Measurements from ENCODE around the gene EPB41.
"Not testable (repeated sequence)": the region's sequence is repeated elsewhere in the genome, so short reads cannot be mapped to it uniquely, and the experiment has no call there.

EPB41 gene

GRCh38 chr1:29045663-29046062, 131.3 kb downstream of the EPB41 start:
- H3K9ac ChIP-seq (ENCODE audit: low read depth, low read length); H3K9me3 ChIP-seq (ENCODE audit: control insufficient read depth, insufficient read depth, low read length); H3K36me3 ChIP-seq (ENCODE audit: control insufficient read depth, insufficient read depth, low read length): not testable (repeated sequence)

GRCh38 chr1:29047142-29047541, 132.8 kb downstream of the EPB41 start:
- Histone ChIP-seq H3K9me3 (ENCODE audit: control insufficient read depth, insufficient read depth, low read length) (no peaks in the 10 kb centered on the region), H3K9ac (ENCODE audit: low read depth, low read length) (no peak overlapping the region), H3K27me3 (ENCODE audit: control insufficient read depth, insufficient read depth, low read length) (no peaks in the 10 kb centered on the region), H3K36me3 (ENCODE audit: control insufficient read depth, insufficient read depth, low read length) (no peaks in the 10 kb centered on the region), H3K4me1 (ENCODE audit: control insufficient read depth, insufficient read depth, low read length) (no peaks in the 10 kb centered on the region), H3K4me3 (ENCODE audit: low read depth, low read length) (no peak overlapping the region)

More at GRCh38 chr1:29045663-29046062, 131.3 kb downstream of the EPB41 start:
- H3K4me3 ChIP-seq (ENCODE audit: low read depth, low read length); H3K27me3 ChIP-seq (ENCODE audit: control insufficient read depth, insufficient read depth, low read length); H3K4me1 ChIP-seq (ENCODE audit: control insufficient read depth, insufficient read depth, low read length): not testable (repeated sequence)

GRCh38 chr1:29050166-29050565, 135.8 kb downstream of the EPB41 start:
- no peaks in the 10 kb centered on the region for H3K9me3 ChIP-seq (ENCODE audit: control insufficient read depth, insufficient read depth, low read length)
- H3K4me3 ChIP-seq (ENCODE audit: low read depth, low read length), result no peak overlapping the region
- no peaks in the 10 kb centered on the region for H3K27me3 ChIP-seq (ENCODE audit: control insufficient read depth, insufficient read depth, low read length)
- no peak overlapping the region for H3K9ac ChIP-seq (ENCODE audit: low read depth, low read length)
- no peaks in the 10 kb centered on the region for H3K36me3 ChIP-seq (ENCODE audit: control insufficient read depth, insufficient read depth, low read length)
- H3K4me1 ChIP-seq (ENCODE audit: control insufficient read depth, insufficient read depth, low read length), result no peaks in the 10 kb centered on the region

GRCh38 chr1:29052100-29052499, 137.7 kb downstream of the EPB41 start:
- H3K4me3 ChIP-seq (ENCODE audit: low read depth, low read length), result no peak overlapping the region
- no peaks in the 10 kb centered on the region for H3K9me3 ChIP-seq (ENCODE audit: control insufficient read depth, insufficient read depth, low read length)
- no peaks in the 10 kb centered on the region for H3K36me3 ChIP-seq (ENCODE audit: control insufficient read depth, insufficient read depth, low read length)

GRCh38 chr1:29052941-29053340, 138.6 kb downstream of the EPB41 start:
- Histone ChIP-seq H3K4me3 (ENCODE audit: low read depth, low read length) (no peak overlapping the region), H3K9ac (ENCODE audit: low read depth, low read length) (no peak overlapping the region), H3K4me1 (ENCODE audit: control insufficient read depth, insufficient read depth, low read length) (no peaks in the 10 kb centered on the region), H3K36me3 (ENCODE audit: control insufficient read depth, insufficient read depth, low read length) (no peaks in the 10 kb centered on the region), H3K9me3 (ENCODE audit: control insufficient read depth, insufficient read depth, low read length) (no peaks in the 10 kb centered on the region), H3K27me3 (ENCODE audit: control insufficient read depth, insufficient read depth, low read length) (no peaks in the 10 kb centered on the region)

More at GRCh38 chr1:29052100-29052499, 137.7 kb downstream of the EPB41 start:
- Histone ChIP-seq H3K4me1 (ENCODE audit: control insufficient read depth, insufficient read depth, low read length) (no peaks in the 10 kb centered on the region), H3K9ac (ENCODE audit: low read depth, low read length) (no peak overlapping the region), H3K27me3 (ENCODE audit: control insufficient read depth, insufficient read depth, low read length) (no peaks in the 10 kb centered on the region)

GRCh38 chr1:29055160-29055559, 140.8 kb downstream of the EPB41 start:
- Histone ChIP-seq H3K9ac (ENCODE audit: low read depth, low read length) (no peak overlapping the region), H3K4me3 (ENCODE audit: low read depth, low read length) (no peak overlapping the region), H3K27me3 (ENCODE audit: control insufficient read depth, insufficient read depth, low read length) (no peaks in the 10 kb centered on the region), H3K9me3 (ENCODE audit: control insufficient read depth, insufficient read depth, low read length) (no peaks in the 10 kb centered on the region), H3K4me1 (ENCODE audit: control insufficient read depth, insufficient read depth, low read length) (no peaks in the 10 kb centered on the region), H3K36me3 (ENCODE audit: control insufficient read depth, insufficient read depth, low read length) (no peaks in the 10 kb centered on the region)

- Histone ChIP-seq H3K9ac (ENCODE audit: low read depth, low read length) (no peak overlapping the region), H3K27me3 (ENCODE audit: control insufficient read depth, insufficient read depth, low read length) (no peaks in the 10 kb centered on the region), H3K4me1 (ENCODE audit: control insufficient read depth, insufficient read depth, low read length) (no peaks in the 10 kb centered on the region), H3K4me3 (ENCODE audit: low read depth, low read length) (no peak overlapping the region), H3K36me3 (ENCODE audit: control insufficient read depth, insufficient read depth, low read length) (no peaks in the 10 kb centered on the region), H3K9me3 (ENCODE audit: control insufficient read depth, insufficient read depth, low read length) (no peaks in the 10 kb centered on the region)
Observed at GRCh38 chr1:29056256-29056655, 141.9 kb downstream of the EPB41 start.

GRCh38 chr1:29057700-29058099, 143.3 kb downstream of the EPB41 start:
- H3K9ac ChIP-seq (ENCODE audit: low read depth, low read length), result no peak overlapping the region
- H3K36me3 ChIP-seq (ENCODE audit: control insufficient read depth, insufficient read depth, low read length), result no peaks in the 10 kb centered on the region
- no peaks in the 10 kb centered on the region for H3K9me3 ChIP-seq (ENCODE audit: control insufficient read depth, insufficient read depth, low read length)
- no peak overlapping the region for H3K4me3 ChIP-seq (ENCODE audit: low read depth, low read length)
- peaks cover 2% of the 10 kb centered on the region for H3K4me1 ChIP-seq (ENCODE audit: control insufficient read depth, insufficient read depth, low read length)
- H3K27me3 ChIP-seq (ENCODE audit: control insufficient read depth, insufficient read depth, low read length), result no peaks in the 10 kb centered on the region

GRCh38 chr1:29062157-29062942, 148.0 kb downstream of the EPB41 start:
- Histone ChIP-seq H3K4me3 (ENCODE audit: low read depth, low read length) (no peak overlapping the region), H3K36me3 (ENCODE audit: control insufficient read depth, insufficient read depth, low read length) (no peaks in the 10 kb centered on the region), H3K27me3 (ENCODE audit: control insufficient read depth, insufficient read depth, low read length) (no peaks in the 10 kb centered on the region), H3K9me3 (ENCODE audit: control insufficient read depth, insufficient read depth, low read length) (no peaks in the 10 kb centered on the region), H3K4me1 (ENCODE audit: control insufficient read depth, insufficient read depth, low read length) (peaks cover 2% of the 10 kb centered on the region), H3K9ac (ENCODE audit: low read depth, low read length) (no peak overlapping the region)

GRCh38 chr1:29064064-29064463, 149.7 kb downstream of the EPB41 start:
- H3K36me3 ChIP-seq (ENCODE audit: control insufficient read depth, insufficient read depth, low read length), result no peaks in the 10 kb centered on the region
- H3K4me1 ChIP-seq (ENCODE audit: control insufficient read depth, insufficient read depth, low read length), result peaks cover 2% of the 10 kb centered on the region
- H3K9ac ChIP-seq (ENCODE audit: low read depth, low read length), result no peak overlapping the region
- no peaks in the 10 kb centered on the region for H3K27me3 ChIP-seq (ENCODE audit: control insufficient read depth, insufficient read depth, low read length)
- H3K9me3 ChIP-seq (ENCODE audit: control insufficient read depth, insufficient read depth, low read length), result no peaks in the 10 kb centered on the region
- H3K4me3 ChIP-seq (ENCODE audit: low read depth, low read length), result no peak overlapping the region

- no peaks in the 10 kb centered on the region for H3K4me1 ChIP-seq (ENCODE audit: control insufficient read depth, insufficient read depth, low read length)
- H3K9me3 ChIP-seq (ENCODE audit: control insufficient read depth, insufficient read depth, low read length), result no peaks in the 10 kb centered on the region
- no peaks in the 10 kb centered on the region for H3K36me3 ChIP-seq (ENCODE audit: control insufficient read depth, insufficient read depth, low read length)
- H3K4me3 ChIP-seq (ENCODE audit: low read depth, low read length), result no peak overlapping the region
- H3K27me3 ChIP-seq (ENCODE audit: control insufficient read depth, insufficient read depth, low read length), result no peaks in the 10 kb centered on the region
- no peak overlapping the region for H3K9ac ChIP-seq (ENCODE audit: low read depth, low read length)
Observed at GRCh38 chr1:29077155-29077554, 162.8 kb downstream of the EPB41 start.

- H3K4me3 ChIP-seq (ENCODE audit: low read depth, low read length); H3K36me3 ChIP-seq (ENCODE audit: control insufficient read depth, insufficient read depth, low read length); H3K4me1 ChIP-seq (ENCODE audit: control insufficient read depth, insufficient read depth, low read length): not testable (repeated sequence)
Observed at GRCh38 chr1:29079916-29080629, 165.7 kb downstream of the EPB41 start.

More at GRCh38 chr1:29079916-29080629, 165.7 kb downstream of the EPB41 start:
- H3K9me3 ChIP-seq (ENCODE audit: control insufficient read depth, insufficient read depth, low read length); H3K27me3 ChIP-seq (ENCODE audit: control insufficient read depth, insufficient read depth, low read length); H3K9ac ChIP-seq (ENCODE audit: low read depth, low read length): not testable (repeated sequence)
